Thyroid gland (tissue), 4 donors: ENCODE results near the gene CDS1.

Experiments
- POLR2A ChIP-seq, 2 donors: fragments of 450-650 bp; IDR thresholded peaks; one replicate each; pipeline ENCODE4 v1.6.1; 2017; ENCODE audit warnings: antibody characterized with exemption in 2 of 2, mild to moderate bottlenecking in 2 of 2, moderate library complexity in 1 of 2
- TF ChIP-seq, protein P1 (sequence below), 6 experiments: fragments of 200-600 bp in 3 of 6; fragments of 450-650 bp in 3 of 6; sonication (generic) in 3 of 6; IDR thresholded peaks; one replicate each; pipeline ENCODE4 v1.5.1; 2016 to 2019; ENCODE audit warnings: antibody characterized with exemption in 6 of 6, mild to moderate bottlenecking in 2 of 6, inconsistent platforms in 1 of 6, moderate library complexity in 1 of 6

DNA sequence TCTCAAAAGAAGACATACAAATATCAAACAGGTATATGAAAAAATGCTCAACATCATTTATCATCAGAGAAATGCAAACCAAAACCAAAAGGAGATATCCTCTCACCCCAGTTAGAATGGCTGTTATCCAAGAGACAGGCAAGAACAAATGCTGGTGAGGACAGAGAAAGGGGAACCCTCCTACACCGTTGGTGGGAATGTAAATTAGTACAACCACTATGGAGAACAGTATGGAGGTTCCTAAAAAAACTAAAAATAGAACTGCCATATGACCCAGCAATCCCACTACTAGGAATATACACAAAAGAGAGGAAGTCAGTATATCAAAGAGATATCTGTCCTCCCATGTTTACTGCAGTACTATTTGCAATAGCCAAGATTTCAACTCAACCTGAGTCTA, 83.5 kb downstream of the CDS1 start:
- TF ChIP-seq, protein P1, sequence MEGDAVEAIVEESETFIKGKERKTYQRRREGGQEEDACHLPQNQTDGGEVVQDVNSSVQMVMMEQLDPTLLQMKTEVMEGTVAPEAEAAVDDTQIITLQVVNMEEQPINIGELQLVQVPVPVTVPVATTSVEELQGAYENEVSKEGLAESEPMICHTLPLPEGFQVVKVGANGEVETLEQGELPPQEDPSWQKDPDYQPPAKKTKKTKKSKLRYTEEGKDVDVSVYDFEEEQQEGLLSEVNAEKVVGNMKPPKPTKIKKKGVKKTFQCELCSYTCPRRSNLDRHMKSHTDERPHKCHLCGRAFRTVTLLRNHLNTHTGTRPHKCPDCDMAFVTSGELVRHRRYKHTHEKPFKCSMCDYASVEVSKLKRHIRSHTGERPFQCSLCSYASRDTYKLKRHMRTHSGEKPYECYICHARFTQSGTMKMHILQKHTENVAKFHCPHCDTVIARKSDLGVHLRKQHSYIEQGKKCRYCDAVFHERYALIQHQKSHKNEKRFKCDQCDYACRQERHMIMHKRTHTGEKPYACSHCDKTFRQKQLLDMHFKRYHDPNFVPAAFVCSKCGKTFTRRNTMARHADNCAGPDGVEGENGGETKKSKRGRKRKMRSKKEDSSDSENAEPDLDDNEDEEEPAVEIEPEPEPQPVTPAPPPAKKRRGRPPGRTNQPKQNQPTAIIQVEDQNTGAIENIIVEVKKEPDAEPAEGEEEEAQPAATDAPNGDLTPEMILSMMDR (IDR thresholded peaks at IDR 0.05): no peak
- no peak for TF ChIP-seq POLR2A (IDR thresholded peaks at IDR 0.05)
